HG03460 (cell line): ENCODE measurements around the gene AKAP8L.
"Not testable (repeated sequence)": the region's sequence is repeated elsewhere in the genome, so short reads cannot be mapped to it uniquely, and the experiment has no call there.

Experiments used
- ATAC-seq: cut with Tn5 transposase; IDR thresholded peaks from one replicate; pipeline ENCODE4 v1.9.1; 2021; ENCODE audit not compliant: unreplicated experiment

AKAP8L gene

DNA sequence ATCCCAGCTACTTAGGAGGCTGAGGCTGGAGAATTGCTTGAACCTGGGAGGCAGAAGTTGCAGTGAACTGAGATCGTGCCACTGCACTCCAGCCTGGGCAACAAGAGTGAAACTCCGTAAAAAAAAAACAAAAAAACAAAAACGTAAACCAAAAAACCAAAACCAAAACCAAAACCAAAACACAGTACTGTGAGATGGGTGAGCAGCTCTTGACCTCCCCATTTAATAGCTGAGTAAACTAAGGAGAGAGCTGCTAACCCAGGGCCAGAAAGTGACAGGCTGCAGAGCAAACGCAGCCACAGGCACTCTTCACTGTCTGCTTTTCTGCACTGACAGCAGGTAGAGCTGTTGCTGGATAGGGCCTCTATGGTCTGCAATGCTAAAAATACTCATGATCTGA lies 58.8 kb downstream of the AKAP8L start:
- not testable (repeated sequence) for ATAC-seq

DNA sequence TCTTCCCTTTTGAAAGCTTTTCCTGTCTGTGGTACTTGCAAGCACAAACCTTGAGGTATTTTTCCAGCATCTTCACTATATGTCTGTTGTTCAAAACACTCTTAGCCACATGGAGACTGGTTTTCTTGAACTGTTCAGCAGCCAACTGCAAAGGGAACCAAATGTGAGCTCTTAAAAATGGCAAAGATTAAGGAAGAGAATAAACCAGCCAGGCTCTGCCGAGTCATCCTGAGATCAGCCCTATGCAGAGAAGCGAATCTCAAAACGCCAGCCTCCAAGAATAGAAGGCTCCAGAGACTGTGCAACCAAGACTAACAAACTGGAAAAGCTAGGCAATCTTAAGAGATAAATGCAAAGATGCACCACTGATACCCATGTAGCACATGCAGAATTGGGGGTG lies 59.9 kb downstream of the AKAP8L start:
- no peak for ATAC-seq

DNA sequence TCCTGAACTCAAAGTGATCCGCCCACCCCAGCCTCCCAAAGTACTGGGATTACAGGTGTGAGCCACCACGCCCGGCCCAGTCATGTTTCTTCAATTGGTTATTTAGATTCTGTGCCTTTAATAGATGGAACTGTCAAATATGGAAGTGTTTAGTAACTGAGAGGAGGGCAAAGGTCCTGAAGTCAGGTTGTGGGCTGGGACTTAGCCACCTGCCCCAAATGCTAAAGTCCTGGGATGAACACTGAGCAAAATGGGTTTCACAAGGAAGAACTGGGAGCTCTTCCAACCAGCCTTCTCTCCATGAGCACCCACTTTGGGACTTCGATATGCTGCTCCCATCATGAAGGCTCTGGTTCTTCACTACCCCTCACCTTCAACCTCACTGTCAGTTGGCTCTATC lies 60.9 kb downstream of the AKAP8L start:
- no peak for ATAC-seq

DNA sequence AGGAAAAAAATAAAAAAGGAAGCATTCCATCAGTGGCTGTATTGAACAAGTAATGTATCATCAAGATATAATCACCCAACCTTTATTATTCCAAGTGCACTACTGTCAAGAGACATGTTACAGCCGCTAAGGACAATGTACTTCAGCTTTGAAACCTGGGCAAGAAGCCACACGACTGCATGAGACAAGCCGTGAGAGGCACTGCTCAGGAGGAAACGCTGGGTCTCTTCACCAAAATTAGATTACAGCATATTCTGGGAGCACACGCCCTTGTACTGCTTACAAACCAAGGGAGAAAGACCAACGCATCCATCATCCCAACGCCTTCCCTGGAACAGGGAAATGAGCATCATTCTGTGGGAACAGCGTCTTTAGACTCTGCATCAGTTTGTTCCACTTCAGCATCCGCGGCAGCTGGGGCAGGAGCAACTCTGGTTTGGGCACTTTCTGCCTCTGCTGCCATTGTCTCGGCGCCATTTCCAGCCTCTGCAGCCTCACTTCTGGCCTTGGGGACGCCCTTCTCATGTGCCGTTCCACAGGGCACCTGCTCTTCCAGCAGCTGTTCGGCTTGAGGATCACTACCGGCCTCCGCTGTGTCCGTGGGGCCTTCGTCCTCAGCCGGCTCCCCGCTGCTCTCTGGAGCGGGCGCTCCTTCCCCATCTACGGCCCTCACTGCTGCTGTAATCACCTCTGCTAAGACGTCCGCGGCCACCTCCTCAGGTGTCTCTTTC lies 64.1 kb downstream of the AKAP8L start:
- ATAC-seq, result no peak

DNA sequence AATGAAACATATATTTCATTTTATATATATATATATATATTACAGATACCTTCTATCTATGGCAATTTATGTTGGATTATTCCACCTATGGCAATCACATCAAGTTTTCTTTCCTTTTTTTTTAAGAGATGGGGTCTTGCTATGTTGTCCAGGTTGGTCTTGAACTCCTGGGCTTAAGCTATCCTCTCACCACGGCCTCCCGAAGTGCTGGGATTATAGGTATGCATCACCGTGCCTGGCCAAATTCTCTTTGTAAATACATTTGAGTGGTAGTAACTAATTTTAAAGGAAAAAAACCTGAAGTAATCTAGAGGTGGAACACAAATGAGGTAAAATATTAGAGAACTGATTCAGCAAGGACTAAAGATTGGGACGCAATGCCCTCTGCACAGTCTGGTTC lies 64.9 kb downstream of the AKAP8L start:
- ATAC-seq, result no peak

DNA sequence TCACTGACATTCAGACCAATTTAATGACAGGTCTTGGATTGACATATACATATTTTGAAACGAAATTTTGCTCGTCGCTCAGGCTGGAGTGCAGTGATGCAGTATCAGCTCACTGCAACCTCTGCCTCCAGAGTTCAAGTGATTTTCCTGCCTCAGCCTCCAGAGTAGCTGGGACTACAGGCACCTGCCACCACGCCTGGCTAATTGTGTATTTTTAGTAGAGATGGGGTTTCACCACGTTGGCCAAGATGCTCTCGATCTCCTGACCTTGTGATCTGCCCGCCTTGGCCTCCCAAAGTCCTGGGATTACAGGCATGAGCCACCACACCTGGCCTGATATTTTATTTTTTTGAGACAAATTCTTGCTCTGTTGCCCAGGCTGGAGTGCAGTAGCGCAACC lies 66.3 kb downstream of the AKAP8L start:
- ATAC-seq, result not testable (repeated sequence)

DNA sequence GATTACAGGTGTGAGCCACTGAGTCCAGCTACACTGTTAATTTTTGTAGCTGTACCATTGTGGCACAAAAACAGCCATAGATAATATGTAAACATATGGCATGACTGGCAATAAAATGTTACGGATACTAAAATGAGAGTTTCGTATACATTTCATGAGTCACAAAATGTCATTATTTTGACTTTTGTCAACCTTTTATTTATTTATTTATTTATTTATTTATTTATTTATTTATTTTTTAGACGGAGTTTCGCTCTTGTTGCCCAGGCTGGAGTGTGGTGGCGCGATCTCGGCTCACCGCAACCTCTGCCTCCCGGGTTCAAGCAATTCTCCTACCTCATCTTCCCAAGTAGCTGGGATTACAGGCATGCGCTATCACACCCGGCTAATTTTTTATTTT lies 77.5 kb downstream of the AKAP8L start:
- ATAC-seq, result not testable (repeated sequence)

DNA sequence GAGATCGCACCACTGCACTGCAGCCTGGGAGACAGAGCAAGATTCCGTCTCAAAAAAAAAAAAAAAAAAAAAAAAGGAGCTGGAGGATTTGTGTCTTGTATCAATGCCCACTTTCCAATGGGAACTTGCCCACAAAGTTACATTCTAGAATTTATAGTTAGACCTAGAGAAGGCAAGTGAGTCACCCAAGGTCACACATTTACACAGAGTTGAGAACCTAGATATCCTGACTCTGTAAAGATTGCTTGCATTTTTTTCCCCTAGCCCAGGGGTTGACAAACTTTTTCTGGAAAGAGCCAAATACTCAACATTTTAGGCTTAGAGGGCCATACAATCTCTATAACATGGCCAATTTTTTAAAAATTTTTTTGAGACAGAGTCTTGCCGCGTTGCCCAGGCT lies 78.7 kb downstream of the AKAP8L start:
- no peak for ATAC-seq

DNA sequence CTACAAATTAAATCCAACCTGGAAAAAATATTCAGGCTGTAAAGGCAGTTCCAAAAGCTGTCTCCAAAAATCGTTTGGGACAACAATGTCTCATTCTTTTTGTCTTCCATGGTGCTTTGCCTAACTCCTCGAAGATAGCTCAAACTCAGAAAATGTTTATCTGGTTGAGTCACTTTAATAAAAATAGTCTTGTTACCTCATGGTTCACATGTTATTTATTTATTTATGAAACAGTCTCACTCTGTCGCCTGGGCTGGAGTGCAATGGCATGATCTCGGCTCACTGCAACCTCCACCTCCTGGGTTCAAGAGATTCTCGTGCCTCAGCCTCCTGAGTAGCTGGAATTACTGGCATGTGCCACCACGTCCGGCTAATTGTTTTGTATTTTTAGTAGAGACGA lies 81.6 kb downstream of the AKAP8L start:
- no peak for ATAC-seq

DNA sequence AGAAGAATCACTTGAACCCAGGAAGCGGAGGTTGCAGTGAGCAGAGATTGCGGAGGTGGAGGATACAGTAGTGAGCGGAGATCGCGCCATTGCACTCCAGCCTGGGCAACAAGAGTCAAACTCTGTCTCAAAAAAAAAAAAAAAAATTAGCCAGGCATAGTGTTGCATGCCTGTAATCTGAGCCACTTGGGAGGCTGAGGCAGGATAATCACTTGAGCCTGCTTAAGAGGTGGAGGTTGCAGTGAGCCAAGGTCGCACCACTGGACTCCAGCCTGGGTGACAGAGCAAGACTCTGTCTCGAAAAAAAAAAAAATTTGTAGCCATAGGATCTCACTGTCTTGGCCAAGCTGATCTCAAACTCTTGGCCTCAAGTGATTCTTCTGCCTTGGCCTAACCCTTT lies 82.8 kb downstream of the AKAP8L start:
- ATAC-seq, result not testable (repeated sequence)

DNA sequence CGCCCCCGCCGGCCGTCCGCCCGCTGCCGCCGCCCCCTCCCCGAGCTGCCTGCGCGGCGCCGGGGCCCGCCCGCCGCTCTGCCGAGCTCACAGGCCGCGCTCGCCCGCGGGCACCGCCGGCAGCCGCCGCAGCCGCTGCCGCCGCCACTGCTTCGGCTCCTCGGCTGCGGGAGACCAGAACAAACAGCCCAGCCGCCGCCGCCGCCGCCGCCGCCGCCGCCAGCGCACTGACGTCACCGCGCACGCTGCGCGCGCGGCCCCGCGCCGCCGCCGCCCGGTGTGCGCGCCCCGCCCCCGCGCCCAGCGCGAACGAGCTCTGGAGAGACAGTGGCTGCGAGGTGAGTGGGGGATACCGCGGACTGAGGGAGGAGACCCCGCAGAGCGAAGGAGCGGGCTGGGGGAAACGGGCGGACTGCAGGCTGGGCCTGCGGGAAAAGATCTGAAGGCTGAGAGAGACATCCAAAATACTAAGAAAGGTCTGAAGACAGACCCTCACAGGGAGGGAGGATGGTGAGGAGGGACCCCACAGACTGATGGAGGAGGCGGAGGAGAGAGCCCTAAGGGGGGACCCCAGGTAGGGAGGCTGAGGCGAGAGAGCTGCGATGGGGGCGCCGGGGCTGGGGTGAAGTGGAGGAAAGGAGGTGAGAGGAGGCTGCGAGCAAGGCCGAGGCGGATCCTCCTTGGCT lies 86.3 kb downstream of the AKAP8L start, which contains the start of gene BRD4:
Gene BRD4 (minus strand): TSS at position 229 of the 686 bp plus-strand sequence. CDS start 59,440 bp downstream, outside the sequence.
- ATAC-seq, result peak; percentile 48

DNA sequence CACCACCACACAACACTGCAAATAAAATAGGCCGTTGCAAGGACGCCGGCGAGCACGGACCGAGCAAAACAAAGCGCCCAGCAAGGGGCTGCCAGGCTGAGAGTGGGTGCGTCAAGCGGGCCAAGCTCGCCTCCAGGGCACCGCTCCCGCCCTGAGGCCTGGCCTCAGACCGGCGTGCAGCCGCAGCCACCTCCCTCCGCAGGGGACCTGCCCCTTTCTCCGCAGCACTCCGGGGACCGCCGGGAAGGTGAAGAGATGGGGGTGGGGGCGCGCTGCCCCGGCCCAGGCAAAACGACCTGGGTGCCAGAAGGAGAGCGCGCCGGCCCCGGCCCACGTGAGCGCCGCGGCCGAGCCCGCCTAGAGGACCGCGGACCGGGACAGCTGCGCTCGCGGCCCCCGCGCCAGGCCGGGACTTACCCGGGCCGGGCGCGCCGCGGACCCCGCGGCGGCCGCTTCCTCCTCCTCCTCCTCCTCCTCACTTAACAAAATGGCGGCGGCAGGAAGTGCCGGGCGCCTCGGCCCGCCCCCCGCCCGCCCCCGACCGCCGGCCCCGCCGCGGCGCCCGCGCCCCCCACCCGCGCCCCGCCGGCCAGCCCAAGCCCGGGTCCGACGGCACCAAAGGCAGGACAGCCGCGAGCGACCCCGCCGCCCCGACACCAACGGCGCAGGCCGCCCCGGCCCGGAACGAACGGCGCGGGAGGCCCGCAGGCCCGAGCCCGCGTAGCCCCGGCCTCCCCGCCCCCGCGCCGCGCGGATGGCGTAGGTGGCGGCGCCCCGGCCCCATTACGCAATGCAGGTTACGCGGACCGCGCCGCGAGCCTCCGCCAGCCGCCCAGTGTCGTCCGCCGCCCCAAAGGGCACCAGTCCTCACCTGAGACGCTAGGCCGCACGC lies 87.1 kb downstream of the AKAP8L start:
- peak; percentile 22 for ATAC-seq

DNA sequence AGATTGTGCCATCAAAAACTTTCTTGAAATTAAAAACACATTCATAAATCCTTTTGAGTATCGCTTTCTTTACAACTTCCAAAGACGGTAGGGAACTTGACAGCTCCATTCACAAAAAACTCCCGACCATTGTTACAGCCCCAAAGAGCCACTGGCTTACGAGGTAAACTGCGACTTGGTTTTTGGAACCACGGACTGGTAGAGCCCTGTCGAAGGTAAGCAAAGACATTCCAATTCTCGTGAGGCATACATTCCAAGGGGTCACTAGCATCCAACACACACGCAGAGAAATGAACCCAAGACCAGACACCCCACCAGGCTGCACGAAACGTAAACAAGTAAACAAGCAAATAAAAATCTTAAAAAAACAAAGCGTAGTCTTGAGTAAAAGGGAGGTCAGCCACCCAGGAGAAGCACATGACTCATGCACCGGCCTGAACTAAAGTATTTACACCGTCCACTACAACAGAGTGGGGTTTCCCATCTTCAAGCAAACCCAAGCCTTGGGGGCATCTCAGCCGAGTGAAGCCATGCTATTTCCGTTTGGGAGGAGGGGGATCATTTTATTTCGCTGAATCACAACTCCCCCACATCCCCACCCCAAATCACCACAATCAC lies 87.9 kb downstream of the AKAP8L start:
- ATAC-seq, result no peak
